T-helper 2 cell treated with Interferon-gamma antibody and Interleukin-4, amounts not matched to agents 100 ng/mL and 5 ng/mL, for 36 hours (primary cell): ENCODE data around the gene GABBR2. TPM values are rescaled to one million over a fixed set of nuclear protein-coding genes. Genes with fewer than 3 reads are reported as not detected.

Experiments
- intact Hi-C: fragments of 100-400 bp; cut with micrococcal nuclease; formaldehyde crosslinking; loops from one replicate; pipeline ENCODE4 v1.15.1; 2023
- total RNA-seq: library from RNA; stranded (reverse); gene quantifications from 2 replicates; pipeline ENCODE4 v1.2.3, GENCODE V29; 2022

The GABBR2 gene
- total RNA-seq, 1 donor from 2014 or later: not detected

- intact Hi-C loops: no loop called here
Measured at GRCh38 chr9:98634685-98635336, 73.9 kb downstream of the GABBR2 start.

GRCh38 chr9:98632839-98633238, 75.9 kb downstream of the GABBR2 start:
- intact Hi-C loops: no loop called here

- intact Hi-C loops: no loop called here
Measured at GRCh38 chr9:98627296-98627695, 81.4 kb downstream of the GABBR2 start.

GRCh38 chr9:98625728-98626127, 83.0 kb downstream of the GABBR2 start:
- intact Hi-C loops: no loop called here

DNA sequence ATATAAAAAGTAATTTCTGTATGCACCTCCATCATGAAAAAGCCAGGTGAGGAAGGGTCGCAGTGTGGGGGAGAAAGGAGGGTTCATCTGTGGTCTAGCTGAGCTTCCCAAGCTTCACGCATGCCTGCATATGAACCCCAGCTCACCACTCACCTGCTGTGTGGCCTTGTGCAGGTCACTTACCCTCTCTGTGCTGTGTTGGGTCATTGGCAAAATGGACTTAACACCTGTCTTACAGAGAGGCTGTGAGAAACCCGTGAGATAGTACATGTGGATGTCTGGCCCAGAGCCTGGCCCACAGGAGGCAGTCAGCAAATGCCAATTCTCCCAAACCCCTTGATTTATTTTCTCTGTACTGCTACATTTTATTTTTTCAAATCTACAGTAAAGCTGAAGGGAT, 88.9 kb downstream of the GABBR2 start:
- intact Hi-C loops: no loop called here

DNA sequence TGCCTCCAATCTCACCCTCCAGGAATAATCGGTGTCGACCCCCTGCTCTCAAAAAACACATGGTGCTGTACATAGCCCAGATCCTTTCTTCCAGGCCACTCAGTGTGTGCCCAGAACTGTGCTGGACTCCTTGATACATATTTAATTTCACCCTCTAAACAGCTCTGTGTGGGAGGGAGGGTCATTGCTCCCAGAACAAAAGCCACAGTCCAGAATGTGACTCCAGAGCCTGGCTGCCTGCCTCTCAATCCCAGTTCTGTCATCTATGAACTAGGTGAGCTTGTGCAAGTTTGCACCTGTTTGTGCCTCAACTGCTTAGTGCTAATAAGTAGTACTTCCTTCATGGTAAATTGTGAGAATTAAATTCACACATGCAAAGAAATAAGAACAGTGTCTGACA, 93.1 kb downstream of the GABBR2 start:
- intact Hi-C loops: no loop called here

DNA sequence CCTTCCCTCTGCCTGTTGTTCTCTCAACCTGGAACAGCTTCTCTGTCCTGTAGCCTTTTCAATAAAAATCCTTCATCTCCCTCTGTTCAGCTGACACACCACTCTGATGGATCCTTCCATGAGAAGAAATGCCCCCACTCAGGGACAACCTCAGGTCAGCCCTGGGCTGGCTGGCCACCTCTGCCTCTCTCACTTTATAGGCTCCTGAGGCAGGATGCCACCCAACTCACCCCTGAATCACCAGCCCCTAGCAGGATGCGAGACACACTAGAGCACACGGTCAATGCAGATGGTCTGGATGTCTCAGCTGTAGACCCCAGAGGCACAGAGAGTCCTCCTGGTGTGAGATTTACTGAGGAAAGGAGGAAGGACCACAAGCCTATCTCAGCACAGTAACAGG, 93.8 kb downstream of the GABBR2 start:
- intact Hi-C loops: no loop called here

DNA sequence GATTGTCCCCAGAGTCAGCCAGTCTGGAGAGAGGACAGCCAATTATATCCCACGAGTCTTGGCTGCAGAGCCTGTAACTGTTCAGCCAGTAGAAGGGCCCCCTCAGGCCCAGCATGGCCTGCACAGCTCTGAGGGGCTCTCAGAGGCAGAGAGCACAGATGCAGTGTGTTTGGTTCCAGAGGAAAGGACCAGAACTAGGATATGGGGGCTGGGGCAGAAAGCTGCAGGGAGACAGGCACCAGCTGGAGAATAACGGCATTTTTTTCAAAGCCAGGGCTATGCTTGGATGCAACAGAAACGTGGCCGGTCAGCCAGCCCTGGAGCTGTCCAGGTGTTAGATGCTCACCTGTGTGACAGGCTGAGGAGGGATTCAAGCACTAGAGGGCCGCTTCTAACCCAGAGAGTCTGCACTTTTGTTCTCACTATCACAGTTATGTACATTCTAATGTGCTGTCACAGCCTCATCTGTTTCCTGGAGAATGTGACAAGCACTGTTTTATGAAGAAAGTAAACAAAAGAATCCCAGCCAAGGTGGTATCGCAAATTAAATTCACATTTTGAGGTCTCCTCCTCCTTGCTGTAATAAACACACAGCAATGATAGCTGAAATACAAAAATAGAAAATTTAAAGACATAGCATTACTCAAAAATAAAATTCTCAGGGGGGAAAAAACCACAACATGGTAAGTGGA, 96.5 kb downstream of the GABBR2 start:
- intact Hi-C loops: no loop called here

GRCh38 chr9:98611319-98611718, 97.4 kb downstream of the GABBR2 start:
- intact Hi-C loops: no loop called here

- intact Hi-C loops: no loop called here
Measured at GRCh38 chr9:98610711-98611110, 98.0 kb downstream of the GABBR2 start.

GRCh38 chr9:98610211-98610610, 98.5 kb downstream of the GABBR2 start:
- intact Hi-C loops: no loop called here

DNA sequence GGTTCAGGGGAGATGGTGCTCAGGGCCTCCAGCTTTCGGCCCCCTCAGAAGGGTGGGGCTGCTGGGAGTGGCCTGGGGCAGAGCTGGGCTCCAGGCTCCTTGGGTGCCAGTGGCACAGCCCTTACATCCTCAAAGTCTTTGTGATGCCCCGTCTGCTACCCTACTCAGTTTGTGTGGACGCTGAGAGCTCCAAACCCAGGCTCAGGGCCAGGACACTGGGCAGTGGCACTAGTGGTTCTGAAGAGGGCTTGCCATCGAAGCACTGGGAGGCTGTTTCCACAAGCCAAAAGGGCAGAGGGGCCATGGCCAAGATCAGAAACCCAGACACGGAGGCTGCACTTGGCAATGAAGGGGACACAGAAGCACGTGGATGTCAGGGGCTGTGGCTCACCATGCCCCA, 99.1 kb downstream of the GABBR2 start:
- intact Hi-C loops: no loop called here

- intact Hi-C loops: no loop called here
Measured at GRCh38 chr9:98607787-98608186, 100.9 kb downstream of the GABBR2 start.

DNA sequence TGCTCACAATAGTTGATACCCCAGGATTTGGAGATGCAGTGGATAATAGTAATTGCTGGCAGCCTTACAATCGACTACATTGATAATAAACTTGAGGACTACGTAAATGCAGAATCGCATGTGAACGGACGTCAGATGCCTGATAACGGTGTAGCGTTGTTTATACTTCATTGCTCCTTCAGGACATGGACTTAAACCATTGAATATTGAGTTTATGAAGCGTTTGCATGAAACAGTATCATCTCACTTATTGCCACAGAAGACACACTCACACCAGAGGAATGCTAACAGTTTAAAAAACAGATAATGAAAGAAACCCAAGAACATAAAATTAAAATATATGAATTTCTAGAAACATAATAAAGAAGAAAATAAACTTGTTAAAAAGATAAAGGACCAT, 101.6 kb downstream of the GABBR2 start:
- intact Hi-C loops: no loop called here

- intact Hi-C loops: no loop called here
Measured at GRCh38 chr9:98606730-98607129, 102.0 kb downstream of the GABBR2 start.

- intact Hi-C loops: no loop called here
Measured at GRCh38 chr9:98605116-98605515, 103.6 kb downstream of the GABBR2 start.

GRCh38 chr9:98603821-98604383, 104.8 kb downstream of the GABBR2 start:
- intact Hi-C loops: no loop called here

DNA sequence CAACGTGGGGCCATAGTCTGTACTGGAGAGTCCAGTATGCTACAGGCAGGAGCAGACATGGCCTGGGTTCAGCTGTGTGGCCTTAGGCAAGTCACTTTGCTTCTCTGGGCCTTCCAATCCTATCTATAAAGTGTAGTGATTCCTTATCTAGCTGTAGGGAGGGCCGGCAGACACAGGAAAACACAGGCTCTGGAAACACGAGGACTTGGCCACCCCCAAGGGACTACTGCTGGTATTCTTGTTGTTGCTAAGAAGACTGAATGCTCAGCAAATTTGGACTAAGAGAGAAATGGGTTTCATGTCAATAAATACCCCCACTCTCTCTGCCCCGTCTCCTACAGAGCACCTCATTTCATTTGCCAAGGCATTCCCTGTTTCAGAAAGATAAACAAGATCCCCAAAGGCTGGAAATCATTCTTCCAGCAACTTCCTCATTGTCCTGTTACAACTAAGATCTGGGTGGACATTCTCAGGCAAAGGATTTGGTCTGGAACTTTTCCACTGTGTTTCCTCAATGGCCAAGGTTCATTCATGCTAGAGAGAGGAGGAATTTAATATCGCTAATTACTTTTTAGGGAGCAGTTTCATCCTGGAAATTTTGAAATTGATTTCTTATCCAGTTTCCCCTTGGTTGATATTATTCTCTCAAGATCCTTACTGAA, 105.8 kb downstream of the GABBR2 start:
- intact Hi-C loops: no loop called here

DNA sequence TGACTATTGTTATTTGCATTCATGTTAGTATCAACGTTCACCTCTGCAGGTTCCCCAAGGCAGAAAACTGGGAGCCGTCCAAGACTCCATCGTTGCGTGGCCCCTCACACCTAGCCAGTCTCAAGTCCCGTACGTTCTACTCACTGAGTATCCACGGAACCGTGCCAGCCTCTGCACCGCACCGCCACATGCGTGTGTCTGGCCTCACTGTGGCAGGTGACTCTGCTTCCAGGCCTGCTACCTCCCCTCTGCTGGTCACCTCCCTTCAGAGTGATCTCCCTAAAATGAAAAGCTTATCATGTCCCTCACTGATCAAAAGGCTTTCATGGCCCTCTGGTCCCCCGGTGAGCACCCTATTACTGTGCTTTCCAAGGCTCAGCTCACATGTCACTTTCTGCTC, 108.1 kb downstream of the GABBR2 start:
- intact Hi-C loops: no loop called here

- intact Hi-C loops: no loop called here
Measured at GRCh38 chr9:98599566-98600216, 109.0 kb downstream of the GABBR2 start.

DNA sequence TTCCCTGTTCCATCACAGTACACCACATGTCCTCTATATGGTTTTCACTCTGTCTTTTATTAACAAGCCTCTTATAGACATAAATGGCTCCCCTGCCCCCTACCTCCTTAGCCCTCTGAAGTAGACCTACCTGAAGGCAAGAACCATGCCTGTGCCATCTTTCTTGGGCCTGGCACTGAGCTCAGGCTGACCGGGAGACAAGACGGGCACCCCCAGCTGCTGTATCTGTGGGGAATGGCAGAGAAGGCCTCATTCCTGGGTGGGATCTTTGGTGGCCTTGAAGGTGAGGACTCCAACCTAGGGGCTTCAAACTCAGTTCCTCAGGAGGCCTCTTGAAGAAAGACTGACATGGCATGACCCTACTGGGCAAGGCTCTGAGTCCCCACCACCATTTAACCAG, 109.9 kb downstream of the GABBR2 start:
- intact Hi-C loops: no loop called here

- intact Hi-C loops: no loop called here
Measured at GRCh38 chr9:98597236-98597771, 111.4 kb downstream of the GABBR2 start.
